ENCODE data around the gene DGKZ. TPM values are rescaled to one million over a fixed set of nuclear protein-coding genes. Genes with fewer than 3 reads are reported as not detected.

The DGKZ gene
- total RNA-seq, 1 donor from 2014 or later, result 127 TPM

DNA sequence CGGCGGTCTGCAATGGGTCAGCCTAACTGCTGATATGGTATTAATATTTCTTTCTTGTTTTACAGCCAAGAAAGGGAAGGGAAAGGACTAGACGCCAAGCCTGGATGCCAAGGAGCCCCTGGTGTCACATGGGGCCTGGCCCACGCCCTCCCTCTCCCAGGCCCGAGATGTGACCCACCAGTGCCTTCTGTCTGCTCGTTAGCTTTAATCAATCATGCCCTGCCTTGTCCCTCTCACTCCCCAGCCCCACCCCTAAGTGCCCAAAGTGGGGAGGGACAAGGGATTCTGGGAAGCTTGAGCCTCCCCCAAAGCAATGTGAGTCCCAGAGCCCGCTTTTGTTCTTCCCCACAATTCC, 36.1 kb downstream of the DGKZ start:
- no peak for DNase-seq (ENCODE audit: low spot score)
- peak overlapping the region; percentile 86 for H3K4me3 Mint-ChIP-seq (ENCODE audit: unreplicated experiment)
- no peak for TF ChIP-seq CTCF (IDR thresholded peaks at IDR 0.05; ENCODE audit: unreplicated experiment)
- H3K9me3 Mint-ChIP-seq (ENCODE audit: unreplicated experiment), result no peaks in the 10 kb centered on the region
- peaks cover 19% of the 10 kb centered on the region for H3K27me3 Mint-ChIP-seq (ENCODE audit: unreplicated experiment)
- peaks cover 10% of the 10 kb centered on the region for H3K36me3 Mint-ChIP-seq (ENCODE audit: low read depth, unreplicated experiment)
- H3K4me1 Mint-ChIP-seq (ENCODE audit: unreplicated experiment), result peaks cover 9% of the 10 kb centered on the region
- peak overlapping the region; percentile 72 for H3K27ac Mint-ChIP-seq (ENCODE audit: unreplicated experiment)

GRCh38 chr11:46383974-46384701, 36.9 kb downstream of the DGKZ start:
- no peak for DNase-seq (ENCODE audit: low spot score)
- H3K9me3 Mint-ChIP-seq (ENCODE audit: unreplicated experiment), result no peaks in the 10 kb centered on the region
- H3K4me3 Mint-ChIP-seq (ENCODE audit: unreplicated experiment), result no peak overlapping the region
- peaks cover 9% of the 10 kb centered on the region for H3K4me1 Mint-ChIP-seq (ENCODE audit: unreplicated experiment)
- peaks cover 19% of the 10 kb centered on the region for H3K27me3 Mint-ChIP-seq (ENCODE audit: unreplicated experiment)
- peaks cover 14% of the 10 kb centered on the region for H3K36me3 Mint-ChIP-seq (ENCODE audit: low read depth, unreplicated experiment)
- no peak overlapping the region for H3K27ac Mint-ChIP-seq (ENCODE audit: unreplicated experiment)
- TF ChIP-seq CTCF (IDR thresholded peaks at IDR 0.05; ENCODE audit: unreplicated experiment), result no peak

- H3K4me1 Mint-ChIP-seq (ENCODE audit: unreplicated experiment), result peaks cover 9% of the 10 kb centered on the region
- no peak for DNase-seq (ENCODE audit: low spot score)
- no peak for TF ChIP-seq CTCF (IDR thresholded peaks at IDR 0.05; ENCODE audit: unreplicated experiment)
- H3K27me3 Mint-ChIP-seq (ENCODE audit: unreplicated experiment), result peaks cover 24% of the 10 kb centered on the region
- peaks cover 14% of the 10 kb centered on the region for H3K36me3 Mint-ChIP-seq (ENCODE audit: low read depth, unreplicated experiment)
- no peak overlapping the region for H3K27ac Mint-ChIP-seq (ENCODE audit: unreplicated experiment)
- no peak overlapping the region for H3K4me3 Mint-ChIP-seq (ENCODE audit: unreplicated experiment)
- H3K9me3 Mint-ChIP-seq (ENCODE audit: unreplicated experiment), result no peaks in the 10 kb centered on the region
Observed at GRCh38 chr11:46385169-46386004, 38.1 kb downstream of the DGKZ start.

DNA sequence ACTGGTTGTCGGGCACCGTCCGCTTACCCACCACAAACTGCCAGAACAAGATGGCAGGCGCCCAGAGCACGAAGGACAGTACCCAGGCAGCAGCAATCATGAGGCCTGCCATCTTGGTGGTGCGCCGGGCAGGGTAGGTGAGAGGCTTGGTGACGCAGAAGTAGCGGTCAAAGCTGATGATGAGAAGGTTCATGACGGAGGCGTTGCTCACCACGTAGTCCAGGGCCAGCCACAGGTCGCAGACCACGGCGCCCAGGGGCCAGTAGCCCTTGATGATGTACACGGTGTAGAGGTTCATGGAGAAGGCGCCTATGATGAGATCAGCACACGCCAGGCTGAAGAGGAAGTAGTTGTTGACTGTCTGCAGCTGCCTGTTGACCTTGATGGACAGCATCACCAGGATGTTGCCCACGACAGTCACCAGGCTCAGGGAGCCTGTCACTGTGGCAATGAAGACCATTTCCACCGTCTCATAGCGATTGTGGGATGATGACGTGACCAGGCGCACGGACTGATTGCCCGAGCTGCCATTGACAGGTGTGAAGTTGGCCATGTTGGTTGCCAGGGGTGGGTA, 38.8 kb downstream of the DGKZ start:
- TF ChIP-seq CTCF (IDR thresholded peaks at IDR 0.05; ENCODE audit: unreplicated experiment), result no peak
- Mint-ChIP-seq H3K27me3 (ENCODE audit: unreplicated experiment) (peaks cover 29% of the 10 kb centered on the region), H3K27ac (ENCODE audit: unreplicated experiment) (peak overlapping the region; percentile 72), H3K4me3 (ENCODE audit: unreplicated experiment) (peak overlapping the region; percentile 76), H3K36me3 (ENCODE audit: low read depth, unreplicated experiment) (peaks cover 14% of the 10 kb centered on the region), H3K9me3 (ENCODE audit: unreplicated experiment) (no peaks in the 10 kb centered on the region), H3K4me1 (ENCODE audit: unreplicated experiment) (peaks cover 9% of the 10 kb centered on the region)
- no peak for DNase-seq (ENCODE audit: low spot score)

Measured in endothelial cell (in vitro differentiated cells).